HepG2 (cell line): ENCODE data around the gene PIKFYVE. TPM values are rescaled to one million over a fixed set of nuclear protein-coding genes. Genes with fewer than 3 reads are reported as not detected.
A peak's percentile ranks its signal among the peaks of the same experiment; 100 is the strongest.

Experiments
- ADNP ChIP-seq: sonication (generic); formaldehyde crosslinking; IDR thresholded peaks from 2 replicates; pipeline ENCODE4 v1.4.0; 2020; ENCODE audit warnings: missing genetic modification reagents
- CHD4 ChIP-seq: fragments of 200-600 bp; sonication (generic); IDR thresholded peaks from 2 replicates; pipeline ENCODE4 v1.7.0; 2017; ENCODE audit warnings: mild to moderate bottlenecking, low read length, borderline replicate concordance
- GZF1 ChIP-seq: sonication (generic); formaldehyde crosslinking; IDR thresholded peaks from 2 replicates; pipeline ENCODE4 v1.5.1; 2020; ENCODE audit warnings: mild to moderate bottlenecking, missing genetic modification reagents
- LBX2 ChIP-seq: sonication (generic); formaldehyde crosslinking; IDR thresholded peaks from 2 replicates; pipeline ENCODE4 v1.5.0; 2020; ENCODE audit warnings: missing genetic modification reagents, mild to moderate bottlenecking, borderline replicate concordance
- MTA1 ChIP-seq: sonication (generic); formaldehyde crosslinking; IDR thresholded peaks from 2 replicates; pipeline ENCODE4 v1.4.0; 2020; ENCODE audit warnings: missing genetic modification reagents, mild to moderate bottlenecking, borderline replicate concordance
- NONO ChIP-seq, 2 experiments: fragments of 450-650 bp in 1 of 2; sonication (generic) in 1 of 2; formaldehyde crosslinking in 1 of 2; IDR thresholded peaks in 1 of 2; conservative IDR thresholded peaks in 1 of 2; 2 replicates each; pipeline versions ENCODE4 v1.6.1 to v1.8.0; 2017 to 2022; ENCODE audit warnings: mild to moderate bottlenecking in 1 of 2, missing genetic modification reagents in 1 of 2, moderate library complexity in 1 of 2
- PRPF4 ChIP-seq: fragments of 200-400 bp; formaldehyde crosslinking; IDR thresholded peaks from 2 replicates; pipeline ENCODE4 v1.6.1; 2016; ENCODE audit warnings: low read length, low read depth; ENCODE audit not compliant: poor library complexity, severe bottlenecking
- SIX4 ChIP-seq: sonication (generic); formaldehyde crosslinking; IDR thresholded peaks from 2 replicates; pipeline ENCODE4 v1.4.0; 2020; ENCODE audit warnings: missing genetic modification reagents
- SNAPC5 ChIP-seq: sonication (generic); formaldehyde crosslinking; IDR thresholded peaks from 2 replicates; pipeline ENCODE4 v1.8.1; 2023; ENCODE audit warnings: mild to moderate bottlenecking, missing genetic modification reagents, borderline replicate concordance
- ZC3H4 ChIP-seq: sonication (generic); formaldehyde crosslinking; IDR thresholded peaks from 2 replicates; pipeline ENCODE4 v1.4.0; 2020; ENCODE audit warnings: missing genetic modification reagents, borderline replicate concordance
- ZFP36L2 ChIP-seq: sonication (generic); formaldehyde crosslinking; IDR thresholded peaks from 2 replicates; pipeline ENCODE4 v1.4.0; 2020; ENCODE audit warnings: missing genetic modification reagents
- ZFP82 ChIP-seq: sonication (generic); formaldehyde crosslinking; IDR thresholded peaks from 2 replicates; pipeline ENCODE4 v1.5.1; 2020; ENCODE audit warnings: mild to moderate bottlenecking, missing genetic modification reagents, borderline replicate concordance
- ZNF260 ChIP-seq: sonication (generic); formaldehyde crosslinking; IDR thresholded peaks from 2 replicates; pipeline ENCODE4 v1.4.0; 2020; ENCODE audit warnings: missing genetic modification reagents, low read depth, mild to moderate bottlenecking, borderline replicate concordance
- ZNF350 ChIP-seq: sonication (generic); formaldehyde crosslinking; IDR thresholded peaks from 2 replicates; pipeline ENCODE4 v1.4.0; 2020; ENCODE audit warnings: mild to moderate bottlenecking, low read depth, missing genetic modification reagents, borderline replicate concordance
- ZNF501 ChIP-seq: sonication (generic); formaldehyde crosslinking; IDR thresholded peaks from 2 replicates; pipeline ENCODE4 v1.5.1; 2020; ENCODE audit warnings: mild to moderate bottlenecking, moderate library complexity, missing genetic modification reagents
- ZNF513 ChIP-seq: sonication (generic); formaldehyde crosslinking; conservative IDR thresholded peaks from 2 replicates; pipeline ENCODE4 v1.5.0; 2020; ENCODE audit warnings: missing genetic modification reagents
- polyA plus RNA-seq, 8 experiments: library from polyadenylated mRNA; depleted of rRNA in 3 of 8; stranded (reverse) in 7 of 8; unstranded in 1 of 8; fragments of >200 nt; fragmentation: Illumina TruSeq in 4 of 8; extraction: Trizol in 4 of 8; gene quantifications; 2 replicates each; pipeline versions ENCODE4 v1.2.1 to v1.2.3, GENCODE V29; 2011 to 2016; ENCODE audit warnings: low read depth in 4 of 8, missing spikeins in 1 of 8, mixed read lengths in 1 of 8; ENCODE audit not compliant: insufficient read depth in 1 of 8
- total RNA-seq, 5 experiments: library from RNA; depleted of rRNA; stranded (reverse); fragments of >200 nt; fragmentation: Illumina TruSeq; extraction: Trizol; gene quantifications; 2 replicates each; pipeline ENCODE4 v1.2.3, GENCODE V29; 2016; ENCODE audit warnings: low read depth in 1 of 5
- TF ChIP-seq, protein P1 (sequence below): sonication (generic); formaldehyde crosslinking; IDR thresholded peaks from 2 replicates; pipeline ENCODE4 v1.5.0; 2020; ENCODE audit warnings: mild to moderate bottlenecking, missing genetic modification reagents, borderline replicate concordance

The PIKFYVE gene
- total and polyA plus RNA-seq, 2 of the 13 experiments (the other 11 are each of a cell fraction or from before 2014, with no cell fraction given): 20.2 to 21.7 TPM

DNA sequence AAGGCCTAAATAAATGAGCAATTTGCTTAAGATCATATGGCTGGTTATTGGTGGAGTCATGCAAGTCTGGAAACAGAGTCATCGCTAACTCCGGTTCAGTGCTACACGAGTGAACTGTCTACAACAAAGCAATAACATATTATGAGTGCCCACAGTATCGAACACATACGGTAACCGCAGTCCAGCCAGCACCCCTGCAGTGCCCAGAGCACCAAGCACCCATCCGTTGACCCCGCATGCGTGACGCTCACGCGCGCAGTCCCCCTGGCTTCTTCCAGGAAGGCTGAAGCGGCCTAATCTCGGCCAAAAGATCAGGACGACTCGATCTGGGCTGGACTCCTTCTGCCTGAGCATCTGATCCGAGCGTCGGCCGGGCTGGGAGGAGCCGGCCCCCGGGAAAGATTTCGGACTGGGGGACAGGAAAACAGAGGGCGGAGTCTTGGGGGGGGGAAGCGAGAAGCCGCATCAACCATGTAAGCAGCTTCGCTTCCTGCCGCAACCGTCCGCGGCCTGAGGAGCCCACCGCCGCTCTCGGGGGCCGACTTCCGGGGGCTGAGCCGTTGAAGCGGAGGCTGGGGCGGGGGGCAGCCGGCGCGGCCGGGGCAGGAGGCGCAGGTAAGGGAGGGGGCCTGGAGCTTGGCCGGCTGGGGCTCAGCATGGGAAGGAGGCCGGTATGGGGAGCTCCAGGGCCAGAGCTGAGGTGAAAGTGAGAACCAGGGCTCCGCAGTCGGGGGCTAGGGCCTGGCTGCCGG is at the start of gene PIKFYVE (continued):
- no peak for TF ChIP-seq SNAPC5
- no peak for TF ChIP-seq ZC3H4
- no peak for TF ChIP-seq ZNF260 (CRISPR knock-in tag)
- peak; percentile 91 for TF ChIP-seq MTA1 (CRISPR knock-in tag)
- no peak for TF ChIP-seq LBX2 (CRISPR knock-in tag)
- peak; percentile 97 for TF ChIP-seq ZNF501 (CRISPR knock-in tag)
- TF ChIP-seq GZF1: peak; percentile 100
- no peak for TF ChIP-seq CHD4
- TF ChIP-seq PRPF4: no peak
- peak; percentile 100 for TF ChIP-seq ZNF350 (CRISPR knock-in tag)
- no peak for TF ChIP-seq ZNF513
- TF ChIP-seq, protein P1, sequence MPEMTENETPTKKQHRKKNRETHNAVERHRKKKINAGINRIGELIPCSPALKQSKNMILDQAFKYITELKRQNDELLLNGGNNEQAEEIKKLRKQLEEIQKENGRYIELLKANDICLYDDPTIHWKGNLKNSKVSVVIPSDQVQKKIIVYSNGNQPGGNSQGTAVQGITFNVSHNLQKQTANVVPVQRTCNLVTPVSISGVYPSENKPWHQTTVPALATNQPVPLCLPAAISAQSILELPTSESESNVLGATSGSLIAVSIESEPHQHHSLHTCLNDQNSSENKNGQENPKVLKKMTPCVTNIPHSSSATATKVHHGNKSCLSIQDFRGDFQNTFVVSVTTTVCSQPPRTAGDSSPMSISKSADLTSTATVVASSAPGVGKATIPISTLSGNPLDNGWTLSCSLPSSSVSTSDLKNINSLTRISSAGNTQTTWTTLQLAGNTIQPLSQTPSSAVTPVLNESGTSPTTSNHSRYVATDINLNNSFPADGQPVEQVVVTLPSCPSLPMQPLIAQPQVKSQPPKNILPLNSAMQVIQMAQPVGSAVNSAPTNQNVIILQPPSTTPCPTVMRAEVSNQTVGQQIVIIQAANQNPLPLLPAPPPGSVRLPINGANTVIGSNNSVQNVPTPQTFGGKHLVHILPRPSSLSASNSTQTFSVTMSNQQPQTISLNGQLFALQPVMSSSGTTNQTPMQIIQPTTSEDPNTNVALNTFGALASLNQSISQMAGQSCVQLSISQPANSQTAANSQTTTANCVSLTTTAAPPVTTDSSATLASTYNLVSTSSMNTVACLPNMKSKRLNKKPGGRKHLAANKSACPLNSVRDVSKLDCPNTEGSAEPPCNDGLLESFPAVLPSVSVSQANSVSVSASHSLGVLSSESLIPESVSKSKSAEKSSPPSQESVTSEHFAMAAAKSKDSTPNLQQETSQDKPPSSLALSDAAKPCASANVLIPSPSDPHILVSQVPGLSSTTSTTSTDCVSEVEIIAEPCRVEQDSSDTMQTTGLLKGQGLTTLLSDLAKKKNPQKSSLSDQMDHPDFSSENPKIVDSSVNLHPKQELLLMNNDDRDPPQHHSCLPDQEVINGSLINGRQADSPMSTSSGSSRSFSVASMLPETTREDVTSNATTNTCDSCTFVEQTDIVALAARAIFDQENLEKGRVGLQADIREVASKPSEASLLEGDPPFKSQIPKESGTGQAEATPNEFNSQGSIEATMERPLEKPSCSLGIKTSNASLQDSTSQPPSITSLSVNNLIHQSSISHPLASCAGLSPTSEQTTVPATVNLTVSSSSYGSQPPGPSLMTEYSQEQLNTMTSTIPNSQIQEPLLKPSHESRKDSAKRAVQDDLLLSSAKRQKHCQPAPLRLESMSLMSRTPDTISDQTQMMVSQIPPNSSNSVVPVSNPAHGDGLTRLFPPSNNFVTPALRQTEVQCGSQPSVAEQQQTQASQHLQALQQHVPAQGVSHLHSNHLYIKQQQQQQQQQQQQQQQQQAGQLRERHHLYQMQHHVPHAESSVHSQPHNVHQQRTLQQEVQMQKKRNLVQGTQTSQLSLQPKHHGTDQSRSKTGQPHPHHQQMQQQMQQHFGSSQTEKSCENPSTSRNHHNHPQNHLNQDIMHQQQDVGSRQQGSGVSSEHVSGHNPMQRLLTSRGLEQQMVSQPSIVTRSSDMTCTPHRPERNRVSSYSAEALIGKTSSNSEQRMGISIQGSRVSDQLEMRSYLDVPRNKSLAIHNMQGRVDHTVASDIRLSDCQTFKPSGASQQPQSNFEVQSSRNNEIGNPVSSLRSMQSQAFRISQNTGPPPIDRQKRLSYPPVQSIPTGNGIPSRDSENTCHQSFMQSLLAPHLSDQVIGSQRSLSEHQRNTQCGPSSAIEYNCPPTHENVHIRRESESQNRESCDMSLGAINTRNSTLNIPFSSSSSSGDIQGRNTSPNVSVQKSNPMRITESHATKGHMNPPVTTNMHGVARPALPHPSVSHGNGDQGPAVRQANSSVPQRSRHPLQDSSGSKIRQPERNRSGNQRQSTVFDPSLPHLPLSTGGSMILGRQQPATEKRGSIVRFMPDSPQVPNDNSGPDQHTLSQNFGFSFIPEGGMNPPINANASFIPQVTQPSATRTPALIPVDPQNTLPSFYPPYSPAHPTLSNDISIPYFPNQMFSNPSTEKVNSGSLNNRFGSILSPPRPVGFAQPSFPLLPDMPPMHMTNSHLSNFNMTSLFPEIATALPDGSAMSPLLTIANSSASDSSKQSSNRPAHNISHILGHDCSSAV (CRISPR knock-in tag): peak; percentile 87; the same call in 1 of the 2 replicates
- TF ChIP-seq NONO (IDR thresholded peaks at IDR 0.05): no peak
- TF ChIP-seq NONO (CRISPR knock-in tag; conservative IDR thresholded peaks at IDR 0.05): peak; percentile 92; the same call in 1 of the 2 replicates
- no peak for TF ChIP-seq ZFP36L2 (CRISPR knock-in tag)
- peak; percentile 59 for TF ChIP-seq SIX4 (CRISPR knock-in tag)
- TF ChIP-seq ZFP82 (CRISPR knock-in tag): peak; percentile 83; the same call in 1 of the 2 replicates
- peak; percentile 24; the same call in 1 of the 2 replicates for TF ChIP-seq ADNP
